Stomach smooth muscle (tissue), 2 donors: ENCODE measurements around the gene COPG2.
"Not testable (repeated sequence)": the region's sequence is repeated elsewhere in the genome, so short reads cannot be mapped to it uniquely, and the experiment has no call there.

Experiments
- H3K27ac ChIP-seq: one replicate; pipeline ENCODE4 v1.7.0; 2013; ENCODE audit warnings: mild to moderate bottlenecking, low read length, inconsistent platforms
- H3K27me3 ChIP-seq, 2 donors: one replicate each; pipeline ENCODE4 v1.7.0; 2013; ENCODE audit warnings: low read length in 2 of 2; ENCODE audit not compliant: insufficient read depth in 2 of 2, control insufficient read depth in 1 of 2
- H3K36me3 ChIP-seq, 2 donors: one replicate each; pipeline ENCODE4 v1.7.0; 2013; ENCODE audit warnings: low read length in 2 of 2; ENCODE audit not compliant: control insufficient read depth in 2 of 2, insufficient read depth in 2 of 2
- H3K4me1 ChIP-seq: one replicate; pipeline ENCODE4 v1.7.0; 2013; ENCODE audit warnings: low read length; ENCODE audit not compliant: control insufficient read depth, insufficient read depth
- H3K4me3 ChIP-seq, 2 donors: one replicate each; pipeline ENCODE4 v1.7.0; 2013; ENCODE audit warnings: low read length in 2 of 2
- H3K9ac ChIP-seq, 2 donors: one replicate each; pipeline ENCODE4 v1.7.0; 2013; ENCODE audit warnings: low read length in 2 of 2, mild to moderate bottlenecking in 1 of 2
- H3K9me3 ChIP-seq, 2 donors: one replicate each; pipeline ENCODE4 v1.7.0; 2013; ENCODE audit warnings: low read length in 2 of 2; ENCODE audit not compliant: control insufficient read depth in 2 of 2
- donor health status: healthy.
- donor health status: Pancreatic carcinoma.

The COPG2 gene

DNA sequence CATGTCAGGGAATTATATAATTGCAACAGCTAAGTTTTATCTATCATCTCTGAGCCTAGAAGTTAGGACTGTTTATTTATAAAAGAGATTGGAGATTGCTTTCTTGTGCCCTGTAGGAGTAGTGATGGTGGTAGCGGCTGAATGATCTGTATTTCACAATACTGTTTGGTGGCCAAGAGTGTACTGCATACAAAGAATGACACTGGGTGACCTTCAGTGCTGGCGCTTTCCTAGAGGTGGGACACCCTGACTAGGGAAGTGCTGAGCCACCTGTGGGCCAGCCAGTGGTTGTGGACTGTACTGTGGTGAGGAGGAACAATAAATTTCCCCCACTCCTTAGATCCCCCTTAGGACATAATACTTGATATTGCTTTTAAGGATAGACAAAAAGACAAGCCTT lies 53.0 kb downstream of the COPG2 start:
- no peak overlapping the region for H3K4me3 ChIP-seq
- peaks cover 5 to 9% of the 10 kb centered on the region in 2 donors for H3K36me3 ChIP-seq
- no peaks in the 10 kb centered on the region for H3K9me3 ChIP-seq
- no peak overlapping the region for H3K27ac ChIP-seq
- no peak overlapping the region for H3K9ac ChIP-seq
- no peaks in the 10 kb centered on the region for H3K27me3 ChIP-seq
- no peaks in the 10 kb centered on the region for H3K4me1 ChIP-seq

DNA sequence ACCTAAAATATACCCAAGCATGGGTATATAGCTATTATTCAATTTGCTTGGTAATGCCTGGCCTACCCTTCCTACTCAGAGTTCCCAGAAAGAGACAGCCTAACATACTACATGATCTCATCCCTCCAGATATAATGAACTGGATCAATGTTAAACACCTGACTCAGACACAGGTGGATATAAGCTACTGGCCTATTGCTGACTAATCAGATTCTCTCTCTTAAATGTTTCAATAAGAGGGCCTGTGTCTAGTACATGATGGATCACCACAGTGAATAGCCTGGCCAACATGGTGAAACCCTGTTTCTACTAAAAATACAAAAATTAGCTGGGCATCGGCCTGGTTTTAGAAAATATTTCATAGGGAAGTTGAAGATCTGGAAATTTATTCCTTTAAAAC lies 54.1 kb downstream of the COPG2 start:
- Histone ChIP-seq H3K9ac (no peak overlapping the region), H3K9me3 (no peaks in the 10 kb centered on the region), H3K4me1 (no peaks in the 10 kb centered on the region), H3K27ac (no peak overlapping the region), H3K36me3 (peaks cover 10 to 12% of the 10 kb centered on the region in 2 donors), H3K27me3 (no peaks in the 10 kb centered on the region), H3K4me3 (no peak overlapping the region)

DNA sequence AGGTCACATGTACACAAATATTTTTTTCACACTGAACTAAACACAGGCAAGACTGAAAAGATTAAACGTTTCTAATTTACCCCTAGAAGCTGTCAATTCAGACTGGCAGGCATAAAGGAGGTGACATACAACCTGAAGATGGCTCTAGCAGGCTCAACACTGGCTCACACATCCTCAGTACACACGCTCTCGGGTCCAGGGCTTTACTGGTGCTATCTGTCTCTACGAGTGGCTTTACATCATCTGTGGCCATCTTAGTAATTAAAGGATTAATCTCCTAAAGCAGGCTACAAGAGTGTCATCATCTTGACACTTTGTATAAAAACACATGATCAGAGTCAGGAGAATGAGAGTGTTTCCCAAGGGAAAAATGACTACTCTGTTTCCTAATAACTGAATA lies 57.3 kb downstream of the COPG2 start:
- no peaks in the 10 kb centered on the region for H3K27me3 ChIP-seq
- H3K9me3 ChIP-seq = no peaks in the 10 kb centered on the region
- H3K4me3 ChIP-seq = no peak overlapping the region
- no peaks in the 10 kb centered on the region for H3K4me1 ChIP-seq
- H3K27ac ChIP-seq = no peak overlapping the region
- H3K36me3 ChIP-seq = peaks cover 14 to 15% of the 10 kb centered on the region in 2 donors
- no peak overlapping the region for H3K9ac ChIP-seq

GRCh38 chr7:130607066-130607465 lies 61.5 kb downstream of the COPG2 start:
- H3K9ac ChIP-seq, H3K27me3 ChIP-seq, H3K4me3 ChIP-seq, H3K4me1 ChIP-seq, H3K27ac ChIP-seq, H3K9me3 ChIP-seq: not testable (repeated sequence)
- peaks cover 12 to 15% of the 10 kb centered on the region in 2 donors for H3K36me3 ChIP-seq

GRCh38 chr7:130606161-130606560 lies 62.4 kb downstream of the COPG2 start:
- Histone ChIP-seq H3K36me3 (peaks cover 9 to 10% of the 10 kb centered on the region in 2 donors), H3K9ac (no peak overlapping the region), H3K4me3 (no peak overlapping the region), H3K27me3 (no peaks in the 10 kb centered on the region), H3K27ac (no peak overlapping the region), H3K4me1 (no peaks in the 10 kb centered on the region), H3K9me3 (no peaks in the 10 kb centered on the region)

- Histone ChIP-seq H3K9me3 (no peaks in the 10 kb centered on the region), H3K27me3 (no peaks in the 10 kb centered on the region), H3K27ac (no peak overlapping the region), H3K9ac (no peak overlapping the region), H3K4me1 (no peaks in the 10 kb centered on the region), H3K4me3 (no peak overlapping the region), H3K36me3 (no peaks in the 10 kb centered on the region)
Observed at GRCh38 chr7:130598056-130598455, 70.5 kb downstream of the COPG2 start.

- H3K36me3 ChIP-seq = no peaks in the 10 kb centered on the region
- H3K27me3 ChIP-seq = no peaks in the 10 kb centered on the region
- no peaks in the 10 kb centered on the region for H3K9me3 ChIP-seq
- no peaks in the 10 kb centered on the region for H3K4me1 ChIP-seq
- H3K9ac ChIP-seq = no peak overlapping the region
- H3K27ac ChIP-seq = no peak overlapping the region
- H3K4me3 ChIP-seq = no peak overlapping the region
Observed at GRCh38 chr7:130595986-130596385, 72.6 kb downstream of the COPG2 start.

DNA sequence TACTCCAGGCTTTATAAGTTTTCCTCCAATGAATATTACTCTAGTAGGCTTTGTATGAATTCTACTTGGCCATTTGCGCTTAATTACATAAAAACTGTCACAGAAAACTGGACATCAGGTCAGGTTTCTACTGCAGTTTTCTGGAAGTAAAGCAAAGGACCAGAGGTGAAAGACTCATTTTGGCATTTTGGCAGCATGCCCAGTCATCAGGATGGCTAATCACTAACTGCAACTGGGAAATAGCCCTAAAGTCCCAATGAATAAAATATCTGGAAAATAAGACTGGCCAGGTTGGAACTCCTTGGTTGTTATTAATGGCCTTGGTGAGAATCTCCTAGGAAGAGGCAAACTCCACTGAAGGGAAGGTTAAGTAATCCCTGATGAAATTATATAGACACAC lies 75.5 kb downstream of the COPG2 start:
- no peaks in the 10 kb centered on the region for H3K36me3 ChIP-seq
- no peak overlapping the region for H3K27ac ChIP-seq
- H3K4me1 ChIP-seq = no peaks in the 10 kb centered on the region
- H3K9me3 ChIP-seq = no peaks in the 10 kb centered on the region
- H3K27me3 ChIP-seq = no peaks in the 10 kb centered on the region
- no peak overlapping the region for H3K4me3 ChIP-seq
- H3K9ac ChIP-seq = no peak overlapping the region

DNA sequence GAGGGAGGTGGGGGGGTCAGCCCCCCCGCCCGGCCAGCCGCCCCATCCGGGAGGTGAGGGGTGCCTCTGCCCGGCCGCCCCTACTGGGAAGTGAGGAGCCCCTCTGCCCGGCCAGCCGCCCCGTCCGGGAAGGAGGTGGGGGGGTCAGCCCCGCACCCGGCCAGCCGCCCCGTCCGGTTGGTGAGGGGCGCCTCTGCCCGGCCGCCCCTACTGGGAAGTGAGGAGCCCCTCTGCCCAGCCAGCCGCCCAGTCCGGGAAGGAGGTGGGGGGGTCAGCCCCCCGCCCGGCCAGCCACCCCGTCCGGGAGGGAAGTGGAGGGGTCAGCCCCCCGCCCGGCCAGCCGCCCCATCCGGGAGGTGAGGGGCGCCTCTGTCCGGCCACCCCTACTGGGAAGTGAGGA lies 77.1 kb downstream of the COPG2 start:
- not testable (repeated sequence) for H3K4me3 ChIP-seq, H3K9me3 ChIP-seq, H3K36me3 ChIP-seq, H3K4me1 ChIP-seq, H3K27ac ChIP-seq, H3K27me3 ChIP-seq, H3K9ac ChIP-seq

- H3K4me3 ChIP-seq, H3K27ac ChIP-seq, H3K9ac ChIP-seq, H3K27me3 ChIP-seq, H3K9me3 ChIP-seq, H3K4me1 ChIP-seq, H3K36me3 ChIP-seq: not testable (repeated sequence)
Observed at GRCh38 chr7:130585932-130586331, 82.6 kb downstream of the COPG2 start.

- H3K9me3 ChIP-seq, H3K4me1 ChIP-seq, H3K27ac ChIP-seq, H3K9ac ChIP-seq, H3K27me3 ChIP-seq, H3K4me3 ChIP-seq, H3K36me3 ChIP-seq: not testable (repeated sequence)
Observed at GRCh38 chr7:130575110-130575509, 93.4 kb downstream of the COPG2 start.

DNA sequence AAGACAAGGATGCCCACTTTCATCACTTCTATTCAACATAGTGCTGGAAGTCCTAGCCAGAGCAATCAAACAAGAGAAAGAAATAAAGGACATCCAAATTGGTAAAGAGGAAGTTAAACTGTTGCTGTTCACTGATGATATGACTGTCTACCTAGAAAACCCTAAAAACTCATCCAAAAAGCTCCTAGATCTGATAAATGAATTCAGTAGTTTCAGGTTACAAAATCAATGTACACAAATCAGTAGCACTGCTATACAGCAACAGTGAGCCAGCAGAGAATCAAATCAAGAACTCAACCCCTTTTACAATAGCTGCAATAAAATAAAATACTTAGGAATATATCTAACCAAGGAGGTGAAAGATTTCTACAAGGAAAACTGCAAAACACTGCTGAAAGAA lies 98.4 kb downstream of the COPG2 start:
- H3K27me3 ChIP-seq, H3K36me3 ChIP-seq, H3K4me3 ChIP-seq, H3K27ac ChIP-seq, H3K9ac ChIP-seq, H3K9me3 ChIP-seq, H3K4me1 ChIP-seq: not testable (repeated sequence)
